Lung (tissue), 12 donors: ENCODE results near the gene GABRG3. TPM values are rescaled to one million over a fixed set of nuclear protein-coding genes. Genes with fewer than 3 reads are reported as not detected.

ENCODE experiments used
- ATAC-seq: fragments of 200-7000 bp; cut with Tn5 transposase; one replicate; pipeline ENCODE4 v1.9.1; 2020; ENCODE audit warnings: moderate number of reproducible peaks; ENCODE audit not compliant: insufficient read depth, low FRiP score
- DNase-seq, 3 donors: peaks; one replicate each; pipeline ENCODE4 v3.0.0-alpha.2; 2013 to 2017
- H3K27ac ChIP-seq, 2 donors: one replicate each; pipeline ENCODE4 v1.5.1; 2013; ENCODE audit warnings: mild to moderate bottlenecking in 2 of 2, moderate library complexity in 2 of 2, control low read depth in 1 of 2, inconsistent platforms in 1 of 2, low read depth in 1 of 2, low read length in 1 of 2
- H3K27me3 ChIP-seq, 3 donors: one replicate each; pipeline ENCODE4 v1.5.1; 2013; ENCODE audit warnings: low read length in 2 of 3; ENCODE audit not compliant: control insufficient read depth in 3 of 3, insufficient read depth in 3 of 3
- H3K36me3 ChIP-seq, 4 donors: one replicate each; pipeline ENCODE4 v1.5.1; 2013; ENCODE audit warnings: low read length in 4 of 4, mild to moderate bottlenecking in 1 of 4, moderate library complexity in 1 of 4; ENCODE audit not compliant: control insufficient read depth in 4 of 4, insufficient read depth in 4 of 4
- H3K4me1 ChIP-seq, 5 donors: one replicate each; pipeline ENCODE4 v1.5.1; 2013; ENCODE audit warnings: low read length in 5 of 5, mild to moderate bottlenecking in 2 of 5, moderate library complexity in 1 of 5; ENCODE audit not compliant: control insufficient read depth in 5 of 5, insufficient read depth in 5 of 5
- H3K4me3 ChIP-seq: one replicate; pipeline ENCODE4 v1.5.1; 2013; ENCODE audit warnings: mild to moderate bottlenecking, control low read depth, moderate library complexity
- H3K9ac ChIP-seq, 2 donors: one replicate each; pipeline ENCODE4 v1.5.1; 2013; ENCODE audit warnings: low read length in 2 of 2, control low read depth in 1 of 2; ENCODE audit not compliant: insufficient read depth in 1 of 2
- H3K9me3 ChIP-seq, 4 donors: one replicate each; pipeline ENCODE4 v1.5.1; 2013; ENCODE audit warnings: low read length in 3 of 4, mild to moderate bottlenecking in 1 of 4, moderate library complexity in 1 of 4; ENCODE audit not compliant: control insufficient read depth in 4 of 4, insufficient read depth in 3 of 4
- WGBS, 2 donors: extraction: QIAGEN DNeasy Blood & Tissue Kit; methylation state at CpG; one replicate each; pipeline ENCODE4 v1.1.7; 2013; 5-methylcytosine and 5-hydroxymethylcytosine counted together
- polyA plus RNA-seq, 2 donors: library from polyadenylated mRNA; stranded (reverse); fragments of 200-250 nt; gene quantifications; one replicate each; pipeline ENCODE4 v1.2.1, GENCODE V29; 2013
- total RNA-seq, 2 donors: library from RNA; depleted of rRNA in 1 of 2; stranded (reverse); fragments of >200 nt in 1 of 2; gene quantifications; one replicate each; pipeline ENCODE4 v1.2.1, GENCODE V29; 2014 to 2021
- TF ChIP-seq, protein P1 (sequence below): IDR thresholded peaks from 2 replicates; pipeline ENCODE4 v1.5.1; 2012; ENCODE audit warnings: mild to moderate bottlenecking; ENCODE audit errors: control extremely low read depth, extremely low read depth
- donor health status: control.
- donor health status: control.
- donor health status: Bipolar disorder and iron deficiency.
- donor health status: healthy.
- donor health status: DM: yes; HTN: yes; CAD: no.

Gene GABRG3
- total and polyA plus RNA-seq, 4 donors = 16.9 TPM; not detected in 3

DNA sequence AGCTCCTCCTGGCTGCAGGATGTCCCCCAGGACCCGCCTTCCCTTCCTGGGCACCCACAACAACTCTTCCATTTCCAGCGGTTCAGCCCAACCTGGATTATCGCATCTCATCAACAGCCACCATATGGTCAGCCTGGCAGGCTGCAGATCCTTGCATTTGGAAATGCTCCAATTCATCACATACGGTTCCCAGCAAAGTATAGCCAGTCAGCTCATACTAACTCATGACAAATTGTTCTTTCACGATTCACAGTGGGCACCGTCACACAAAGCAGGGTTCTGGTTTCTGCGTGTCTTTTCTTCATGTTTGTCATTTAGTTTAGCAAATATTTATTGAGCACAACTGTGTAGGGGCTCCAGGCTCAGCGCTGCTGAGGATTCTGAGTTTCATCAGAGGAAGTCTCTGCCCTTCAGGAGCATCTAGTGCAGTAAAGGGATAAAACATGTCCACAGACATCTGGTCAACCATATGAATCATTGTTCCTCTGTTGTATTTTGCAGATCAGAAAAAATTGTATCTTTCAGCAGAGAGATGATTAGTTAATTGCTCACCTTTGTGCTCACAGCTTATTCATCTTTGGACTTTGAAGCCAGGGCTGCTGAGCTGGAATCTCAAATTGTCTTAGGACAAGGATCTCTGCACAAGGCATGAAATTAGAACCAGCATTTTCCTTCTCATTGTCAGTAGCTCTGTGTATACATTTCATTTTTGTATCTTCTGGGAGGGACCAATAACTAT lies 125.1 kb downstream of the GABRG3 start:
- TF ChIP-seq, protein P1, sequence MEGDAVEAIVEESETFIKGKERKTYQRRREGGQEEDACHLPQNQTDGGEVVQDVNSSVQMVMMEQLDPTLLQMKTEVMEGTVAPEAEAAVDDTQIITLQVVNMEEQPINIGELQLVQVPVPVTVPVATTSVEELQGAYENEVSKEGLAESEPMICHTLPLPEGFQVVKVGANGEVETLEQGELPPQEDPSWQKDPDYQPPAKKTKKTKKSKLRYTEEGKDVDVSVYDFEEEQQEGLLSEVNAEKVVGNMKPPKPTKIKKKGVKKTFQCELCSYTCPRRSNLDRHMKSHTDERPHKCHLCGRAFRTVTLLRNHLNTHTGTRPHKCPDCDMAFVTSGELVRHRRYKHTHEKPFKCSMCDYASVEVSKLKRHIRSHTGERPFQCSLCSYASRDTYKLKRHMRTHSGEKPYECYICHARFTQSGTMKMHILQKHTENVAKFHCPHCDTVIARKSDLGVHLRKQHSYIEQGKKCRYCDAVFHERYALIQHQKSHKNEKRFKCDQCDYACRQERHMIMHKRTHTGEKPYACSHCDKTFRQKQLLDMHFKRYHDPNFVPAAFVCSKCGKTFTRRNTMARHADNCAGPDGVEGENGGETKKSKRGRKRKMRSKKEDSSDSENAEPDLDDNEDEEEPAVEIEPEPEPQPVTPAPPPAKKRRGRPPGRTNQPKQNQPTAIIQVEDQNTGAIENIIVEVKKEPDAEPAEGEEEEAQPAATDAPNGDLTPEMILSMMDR = no peak
- ATAC-seq = no peak
- no peak overlapping the region for H3K4me3 ChIP-seq

DNA sequence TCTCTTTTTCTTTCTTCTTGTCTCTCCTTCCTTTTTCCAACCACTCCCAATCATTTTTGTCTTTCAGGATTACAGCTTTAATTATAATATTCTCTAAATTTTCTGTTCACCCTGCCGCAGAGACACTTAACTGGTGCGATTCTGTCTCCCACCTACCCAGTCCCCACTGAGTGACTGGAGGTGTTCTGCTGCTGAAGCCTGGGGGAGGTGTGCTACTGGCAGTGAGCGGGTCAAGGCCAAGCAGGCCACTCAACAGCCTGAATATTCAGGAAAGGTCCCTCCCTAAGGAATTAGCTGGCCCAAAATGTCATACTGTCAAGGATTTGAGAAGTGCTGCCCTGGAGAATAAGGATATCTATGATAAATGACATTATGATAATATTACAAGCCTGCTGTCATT lies 126.5 kb downstream of the GABRG3 start:
- 85 to 89% methylated on average over 3 of the region's 3 CpGs for WGBS, 2 donors
- peaks cover 0 to 4% (median 2%) of the 10 kb centered on the region in 4 donors for H3K9me3 ChIP-seq
- ATAC-seq (no peak), DNase-seq (no peak)
- no peak overlapping the region for H3K9ac ChIP-seq
- TF ChIP-seq, protein P1 = no peak
- H3K36me3 ChIP-seq = no peaks in the 10 kb centered on the region
- H3K4me3 ChIP-seq = no peak overlapping the region
- H3K27me3 ChIP-seq = no peaks in the 10 kb centered on the region
- H3K27ac ChIP-seq = no peak overlapping the region
- peaks cover 0 to 33% (median 4%) of the 10 kb centered on the region in 5 donors for H3K4me1 ChIP-seq

More for the DNA sequence above, 125.1 kb downstream of the GABRG3 start:
- no peaks in the 10 kb centered on the region for H3K27me3 ChIP-seq
- no peak overlapping the region for H3K9ac ChIP-seq
- peaks cover 0 to 33% (median 5%) of the 10 kb centered on the region in 5 donors for H3K4me1 ChIP-seq
- H3K36me3 ChIP-seq = no peaks in the 10 kb centered on the region
- peaks cover 0 to 4% (median 2%) of the 10 kb centered on the region in 4 donors for H3K9me3 ChIP-seq
- DNase-seq = peak in 2 of 3 donors; percentile 29 to 64
- H3K27ac ChIP-seq = no peak overlapping the region
- 50 to 67% methylated on average over 8 of the region's 8 CpGs for WGBS, 2 donors

DNA sequence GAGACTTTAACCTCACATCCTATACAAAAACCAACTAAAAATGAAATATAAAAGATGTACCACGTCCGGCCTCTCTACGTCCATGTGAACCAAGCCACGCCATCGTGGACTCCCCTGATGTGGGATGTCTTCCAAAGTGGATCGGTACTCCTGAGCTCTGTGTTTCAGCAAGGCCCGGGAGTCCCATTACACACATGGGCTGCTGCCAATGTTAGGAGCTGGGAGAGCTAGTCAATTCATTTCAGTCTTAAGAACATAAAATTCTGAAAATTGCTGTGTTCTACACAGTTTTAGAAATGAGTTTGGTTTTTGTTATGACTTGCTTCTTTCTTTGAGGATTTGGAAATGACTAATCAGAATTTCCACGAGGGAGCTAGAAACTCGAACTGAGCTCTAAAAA lies 131.0 kb downstream of the GABRG3 start:
- no peak overlapping the region for H3K9ac ChIP-seq
- no peaks in the 10 kb centered on the region for H3K27me3 ChIP-seq
- WGBS, 2 donors = 84% methylated on average over 9 of the region's 9 CpGs
- no peaks in the 10 kb centered on the region for H3K4me1 ChIP-seq
- TF ChIP-seq, protein P1 = no peak
- DNase-seq (no peak), ATAC-seq (no peak)
- H3K4me3 ChIP-seq = no peak overlapping the region
- peaks cover 0 to 4% (median 0%) of the 10 kb centered on the region in 4 donors for H3K9me3 ChIP-seq
- H3K27ac ChIP-seq = no peak overlapping the region
- no peaks in the 10 kb centered on the region for H3K36me3 ChIP-seq
